ENCODE data around the gene PSENEN. TPM values are rescaled to one million over a fixed set of nuclear protein-coding genes. Genes with fewer than 3 reads are reported as not detected.

The PSENEN gene
- total RNA-seq, 1 experiment from 2014 or later, result 69.7 TPM

GRCh38 chr19:35785339-35785627 is 39.8 kb downstream of the PSENEN start:
- Histone ChIP-seq H2AK5ac (ENCODE audit: insufficient read length, low read length) (no peak overlapping the region), H2BK5ac (ENCODE audit: insufficient read length, low read length) (no peak overlapping the region), H3K27me3 (ENCODE audit: insufficient read depth, low read length) (no peaks in the 10 kb centered on the region), H3K4me2 (ENCODE audit: insufficient read depth, insufficient read length, low read length) (peak overlapping the region; percentile 80), H3K4me1 (ENCODE audit: insufficient read depth, low read length) (no peaks in the 10 kb centered on the region), H4K8ac (replicated peaks; ENCODE audit: insufficient read length, low read depth, low read length) (no peak overlapping the region), H3K9ac (ENCODE audit: extremely low read depth, insufficient read length, low read length) (peak overlapping the region; percentile 15), H3T11ph (ENCODE audit: low read length) (no peak overlapping the region), H4K20me1 (ENCODE audit: control insufficient read depth, insufficient read depth, insufficient read length) (no peaks in the 10 kb centered on the region), H2BK120ac (ENCODE audit: low read depth, low read length, poor library complexity, severe bottlenecking) (no peak overlapping the region), H4K5ac (ENCODE audit: insufficient read length, low read depth, low read length) (no peak overlapping the region), H2BK20ac (ENCODE audit: low read depth, low read length, poor library complexity, severe bottlenecking) (no peak overlapping the region), H3K18ac (ENCODE audit: insufficient read length, low read depth, low read length) (no peak overlapping the region), H3K4ac (ENCODE audit: low read depth, low read length) (no peak overlapping the region), H2AFZ (ENCODE audit: low read length) (no peak overlapping the region), H3K79me2 (ENCODE audit: insufficient read depth, low read length) (no peaks in the 10 kb centered on the region), H3K23ac (ENCODE audit: insufficient read length, low read depth, low read length) (no peak overlapping the region), H4K91ac (ENCODE audit: insufficient read length, low read depth, low read length) (no peak overlapping the region), H2BK15ac (ENCODE audit: low read depth, low read length) (no peak overlapping the region), H3K79me1 (ENCODE audit: insufficient read depth, low read depth, low read length, poor library complexity, severe bottlenecking) (no peaks in the 10 kb centered on the region), H2BK12ac (ENCODE audit: insufficient read length, low read depth, low read length) (no peak overlapping the region), H3K27ac (ENCODE audit: insufficient read length, low read depth, low read length) (no peak overlapping the region), H3K23me2 (ENCODE audit: insufficient read length, low read depth, low read length, poor library complexity, severe bottlenecking) (peaks cover 7% of the 10 kb centered on the region), H3K56ac (ENCODE audit: insufficient read length, low read depth, low read length) (no peak overlapping the region), H3K14ac (ENCODE audit: insufficient read depth, low read length) (peak overlapping the region; percentile 41; the same call in 1 of the 2 replicates), H3K9me3 (ENCODE audit: control insufficient read depth, low read depth, low read length) (no peaks in the 10 kb centered on the region)
- no peaks in the 10 kb centered on the region; a peak in 1 of 5 replicates for H3K9me3 Mint-ChIP-seq
- H3K4me3 Mint-ChIP-seq, result peak overlapping the region; percentile 60 to 68
- peaks cover 23 to 40% of the 10 kb centered on the region in 2 experiments for H3K4me1 Mint-ChIP-seq
- no CpG with 5 or more reads among the region's 10 CpGs for WGBS (ENCODE audit: extremely low coverage, insufficient read length, low lambda C conversion rate)
- H3K27ac Mint-ChIP-seq, result no peak overlapping the region
- peaks cover 0 to 5% (median 2%) of the 10 kb centered on the region in 3 experiments; a peak in 2 of 7 replicates for H3K36me3 Mint-ChIP-seq (ENCODE audit: insufficient read depth in 1 of 3, low read depth in 3 of 3)
- peaks cover 1% of the 10 kb centered on the region; the same call in 1 of the 2 replicates for H3K27me3 Mint-ChIP-seq (ENCODE audit: low read depth)
- DNase-seq, result no peak
- no peak for TF ChIP-seq CTCF (conservative IDR thresholded peaks at IDR 0.05)
